ENCODE results near the gene MILR1. TPM values are rescaled to one million over a fixed set of nuclear protein-coding genes. Genes with fewer than 3 reads are reported as not detected.
A peak's percentile ranks its signal among the peaks of the same experiment; 100 is the strongest.

The MILR1 gene
- total RNA-seq, 2 experiments from 2014 or later, result 1.3 to 2.3 TPM

GRCh38 chr17:64508683-64509082, 59.8 kb downstream of the MILR1 start:
- intact Hi-C loops (cut with micrococcal nuclease), result loop anchor here (5.0 kb wide), 1 partner anchor 149 kb away; no protein-coding TSS in a partner anchor
- ChIA-PET CTCF (interaction anchor here (1.9 kb wide), 1 partner anchor 17 kb away, joined by 12 read pairs; no protein-coding TSS in a partner anchor), POLR2A (interaction anchor here (2.0 kb wide), 1 partner anchor 12 kb away, joined by 11 read pairs; the partner anchor contains the start of gene POLG2)
- no peaks in the 10 kb centered on the region for H3K9me3 Mint-ChIP-seq
- no peak for TF ChIP-seq CTCF (IDR thresholded peaks at IDR 0.05)
- peaks cover 55% of the 10 kb centered on the region for H3K36me3 Mint-ChIP-seq (ENCODE audit: low read depth)
- no peaks in the 10 kb centered on the region for H3K27me3 Mint-ChIP-seq
- no peak for DNase-seq
- peak overlapping the region; percentile 91 for H3K4me3 Mint-ChIP-seq
- peaks cover 41% of the 10 kb centered on the region for H3K4me1 Mint-ChIP-seq (ENCODE audit: low read depth)
- no peak overlapping the region for H3K27ac Mint-ChIP-seq
- no peak for ATAC-seq

- H3K36me3 Mint-ChIP-seq (ENCODE audit: low read depth), result peaks cover 51% of the 10 kb centered on the region
- POLR2A ChIA-PET, result interaction anchor here (1.2 to 2.0 kb wide), 2 partner anchors 8 to 13 kb away, joined by 3 to 11 read pairs; partner anchors contain the start of gene POLG2
Measured at GRCh38 chr17:64509179-64509578, 60.3 kb downstream of the MILR1 start.

GRCh38 chr17:64515419-64515818, 66.5 kb downstream of the MILR1 start:
- intact Hi-C loops (cut with micrococcal nuclease), result no loop called here
- ChIA-PET CTCF (interaction anchor here (0.7 to 1.3 kb wide), 3 partner anchors 8 to 23 kb away, joined by 3 to 6 read pairs (median 3); no protein-coding TSS in a partner anchor), POLR2A (interaction anchor here (0.6 to 2.1 kb wide), 2 partner anchors 9 to 16 kb away, joined by 3 to 14 read pairs; partner anchors contain the start of genes CEP95 and DDX5)
- DNase-seq, result no peak
- H3K9me3 Mint-ChIP-seq, result no peaks in the 10 kb centered on the region
- peaks cover 26% of the 10 kb centered on the region for H3K4me1 Mint-ChIP-seq (ENCODE audit: low read depth)
- no peaks in the 10 kb centered on the region for H3K27me3 Mint-ChIP-seq
- no peak for TF ChIP-seq CTCF (IDR thresholded peaks at IDR 0.05)
- ATAC-seq, result no peak
- peaks cover 43% of the 10 kb centered on the region for H3K36me3 Mint-ChIP-seq (ENCODE audit: low read depth)
- no peak overlapping the region for H3K4me3 Mint-ChIP-seq
- peak overlapping the region; percentile 5 for H3K27ac Mint-ChIP-seq

More at GRCh38 chr17:64509179-64509578, 60.3 kb downstream of the MILR1 start:
- CTCF ChIA-PET, result interaction anchor here (0.7 to 1.9 kb wide), 2 partner anchors 18 to 89 kb away, joined by 3 to 12 read pairs; no protein-coding TSS in a partner anchor
- intact Hi-C loops (cut with micrococcal nuclease), result loop anchor here (5.0 kb wide), 1 partner anchor 148 kb away; no protein-coding TSS in a partner anchor
- Mint-ChIP-seq H3K27me3 (no peaks in the 10 kb centered on the region), H3K4me1 (ENCODE audit: low read depth) (peaks cover 37% of the 10 kb centered on the region), H3K9me3 (no peaks in the 10 kb centered on the region), H3K27ac (no peak overlapping the region), H3K4me3 (peak overlapping the region; percentile 22)
- ATAC-seq (no peak), DNase-seq (no peak)
- no peak for TF ChIP-seq CTCF (IDR thresholded peaks at IDR 0.05)

GRCh38 chr17:64515829-64516228, 66.9 kb downstream of the MILR1 start:
- Mint-ChIP-seq H3K4me3 (no peak overlapping the region), H3K27ac (peak overlapping the region; percentile 17), H3K4me1 (ENCODE audit: low read depth) (peaks cover 24% of the 10 kb centered on the region), H3K9me3 (no peaks in the 10 kb centered on the region), H3K36me3 (ENCODE audit: low read depth) (peaks cover 40% of the 10 kb centered on the region), H3K27me3 (no peaks in the 10 kb centered on the region)
- TF ChIP-seq CTCF (IDR thresholded peaks at IDR 0.05), result no peak
- ATAC-seq, result no peak
- ChIA-PET POLR2A (interaction anchor here (0.8 to 2.1 kb wide), 2 partner anchors 9 to 10 kb away, joined by 3 to 14 read pairs; partner anchors contain the start of genes CEP95 and DDX5), CTCF (interaction anchor here (0.7 to 1.3 kb wide), 3 partner anchors 8 to 23 kb away, joined by 3 to 6 read pairs (median 3); no protein-coding TSS in a partner anchor)
- intact Hi-C loops (cut with micrococcal nuclease), result no loop called here
- DNase-seq, result no peak

Small RNA genes lying within 50 kb of the gene (microRNA-seq; reads per million reads assigned to microRNA genes)
- gene MIR1273E (ENCODE audit: borderline microRNAs expressed, borderline replicate concordance) (not detected), gene MIR3064 (ENCODE audit: borderline microRNAs expressed, borderline replicate concordance) (11.2 reads per million, percentile 36 among the genes with 10 or more reads in this experiment), gene MIR5047 (ENCODE audit: borderline microRNAs expressed, borderline replicate concordance) (1.5 reads per million)

Other genes starting within 250 kb of the MILR1 start
- gene TEX2, start 185.9 kb upstream of the MILR1 start, total RNA-seq, result 10 to 100 TPM; 14.0 to 14.5 TPM
- 10 to 100 TPM; 58.2 to 64.4 TPM for gene PECAM1, start 58.3 kb upstream of the MILR1 start, total RNA-seq
- gene POLG2, start 47.9 kb downstream of the MILR1 start, total RNA-seq, result 10 to 100 TPM; 37.3 to 41.1 TPM
- 100 to 1,000 TPM; 632 to 668 TPM for gene DDX5, start 57.2 kb downstream of the MILR1 start, total RNA-seq
- gene CEP95, start 57.9 kb downstream of the MILR1 start, total RNA-seq, result 10 to 100 TPM; 45.2 to 45.7 TPM
- 10 to 100 TPM; 13.8 to 13.9 TPM for gene SMURF2, start 213.2 kb downstream of the MILR1 start, total RNA-seq